ENCODE results near the gene FUCA1. TPM values are rescaled to one million over a fixed set of nuclear protein-coding genes. Genes with fewer than 3 reads are reported as not detected.

FUCA1 gene
- total and polyA plus RNA-seq, 2 of the 4 experiments (the other 2 are of a cell fraction) = 2.9 to 3.5 TPM

- in situ Hi-C loops (cut with MboI; ENCODE audit: low sequenced_read_pairs) = no loop called here
Observed at GRCh38 chr1:23843644-23844043, 24.4 kb downstream of the FUCA1 start.

More at GRCh38 chr1:23843644-23844043, 24.4 kb downstream of the FUCA1 start:
- dilution Hi-C loops (cut with HindIII; ENCODE audit: low sequenced_read_pairs, unreplicated experiment) (no loop called here), intact Hi-C loops (cut with micrococcal nuclease) (no loop called here)
- Histone ChIP-seq H3K18ac (ENCODE audit: low read depth, low read length) (no peak overlapping the region), H3K79me1 (ENCODE audit: low read depth in 1 of 2, low read length in 2 of 2) (no peaks in the 10 kb centered on the region), H3K36me3 (ENCODE audit: control insufficient read depth, insufficient read depth, low read length) (no peaks in the 10 kb centered on the region), H4K8ac (ENCODE audit: low read depth in 2 of 2, low read length in 2 of 2) (no peak overlapping the region), H3K9me1 (ENCODE audit: insufficient read depth, low read length) (no peaks in the 10 kb centered on the region), H4K20me1 (ENCODE audit: insufficient read depth, low read length) (no peaks in the 10 kb centered on the region), H3K27ac (ENCODE audit: insufficient read depth, low read length) (no peak overlapping the region), H2AK9ac (replicated peaks; ENCODE audit: low read depth, low read length, poor library complexity) (no peak overlapping the region), H3K14ac (replicated peaks; ENCODE audit: low read depth, low read length) (no peak overlapping the region), H2BK5ac (ENCODE audit: low read depth, low read length, poor library complexity, severe bottlenecking) (no peak overlapping the region), H3K4me1 (ENCODE audit: control insufficient read depth, insufficient read depth, low read length) (no peaks in the 10 kb centered on the region), H3K9me3 (ENCODE audit: control insufficient read depth, insufficient read depth, low read length) (no peaks in the 10 kb centered on the region), H3K4me2 (ENCODE audit: low read depth, low read length) (no peak overlapping the region), H4K5ac (ENCODE audit: low read depth, low read length) (no peak overlapping the region), H3K4ac (ENCODE audit: low read depth, low read length) (no peak overlapping the region), H2BK120ac (ENCODE audit: low read depth, low read length) (no peak overlapping the region), H4K91ac (ENCODE audit: insufficient read depth, low read depth, low read length) (no peak overlapping the region), H2BK15ac (ENCODE audit: low read depth, low read length) (no peak overlapping the region), H3K4me3 (ENCODE audit: insufficient read depth, low read depth, low read length) (no peak overlapping the region), H2AK5ac (ENCODE audit: low read depth, low read length) (no peak overlapping the region), H3K56ac (ENCODE audit: extremely low read depth, insufficient read depth, low read length) (no peak overlapping the region), H3K9ac (ENCODE audit: low read depth, low read length) (no peak overlapping the region), H3K27me3 (ENCODE audit: control insufficient read depth, insufficient read depth, low read length) (peaks cover 28% of the 10 kb centered on the region), H2BK20ac (ENCODE audit: low read depth, low read length) (no peak overlapping the region), H3K23ac (ENCODE audit: low read depth, low read length) (no peak overlapping the region), H2AFZ (replicated peaks; ENCODE audit: low read length, poor library complexity) (no peak overlapping the region)
- POLR2A ChIA-PET (ENCODE audit: unreplicated experiment) = no interaction called here
- no TSS peak for BruUV-seq (replicated peaks)
- TF ChIP-seq FOS (IDR thresholded peaks at IDR 0.05; ENCODE audit: low read depth, low read length) = no peak
- no peak for TF ChIP-seq CEBPB (IDR thresholded peaks at IDR 0.05; ENCODE audit: low read depth, low read length)
- TF ChIP-seq CTCF (conservative IDR thresholded peaks at IDR 0.05; ENCODE audit: low read depth, low read length) = no peak
- TF ChIP-seq POLR2A (IDR thresholded peaks at IDR 0.05; ENCODE audit: low read depth, low read length) = no peak
- no peak for TF ChIP-seq SMC3 (IDR thresholded peaks at IDR 0.05; ENCODE audit: low read depth, low read length)
- no peak for TF ChIP-seq USF2 (IDR thresholded peaks at IDR 0.05; ENCODE audit: low read depth, low read length)
- TF ChIP-seq CHD1 (IDR thresholded peaks at IDR 0.05; ENCODE audit: low read depth, low read length) = no peak
- no peak for TF ChIP-seq RCOR1 (IDR thresholded peaks at IDR 0.05; ENCODE audit: insufficient replicate concordance, low read length)
- no peak for TF ChIP-seq RFX5 (IDR thresholded peaks at IDR 0.05; ENCODE audit: low read depth, low read length)
- no peak for TF ChIP-seq MXI1 (IDR thresholded peaks at IDR 0.05; ENCODE audit: borderline replicate concordance, low read depth, low read length)
- no peak for TF ChIP-seq NFE2L2 (IDR thresholded peaks at IDR 0.05; ENCODE audit: low read depth, low read length)
- TF ChIP-seq BHLHE40 (IDR thresholded peaks at IDR 0.05; ENCODE audit: low read depth, low read length) = no peak
- ATAC-seq (ENCODE audit: low read depth) (no peak), DNase-seq (no peak)
- CTCF ChIA-PET = interaction anchor here (0.6 kb wide), 1 partner anchor 793 kb away, joined by 3 read pairs; no protein-coding TSS in a partner anchor
- no CpG with 5 or more reads among the region's 5 CpGs for WGBS, 2 experiments (ENCODE audit: extremely low coverage in 2 of 2, insufficient read length in 1 of 2)
